Caco-2 (cell line): Measurements from ENCODE around the gene FRS2. TPM values are rescaled to one million over a fixed set of nuclear protein-coding genes. Genes with fewer than 3 reads are reported as not detected.

ENCODE experiments used
- BruUV-seq: library from RNA; stranded (reverse); fragments of 400-500 nt; replicated peaks from 2 replicates; lab custom pipeline; 2021; lab: Mats Ljungman, UMichigan
- CTCF ChIA-PET: fragments of 300-600 bp; sonication (Branson Sonifier 250); formaldehyde crosslinking; loops from one replicate; lab custom pipeline; 2022; ENCODE audit warnings: antibody characterized with exemption; lab: Charles Lee
- POLR2A ChIA-PET: fragments of 300-600 bp; sonication (Branson Sonifier 250); formaldehyde crosslinking; loops from one replicate; lab custom pipeline; 2022; ENCODE audit warnings: antibody characterized with exemption; lab: Charles Lee
- DNase-seq, 2 experiments: peaks; one replicate each; pipeline versions ENCODE4 v3.0.0 to v3.0.0-alpha.2; 2020 to 2022
- H3K27me3 ChIP-seq: replicated peaks from 2 replicates; pipeline ENCODE4 v1.6.0; 2011; ENCODE audit warnings: low read length; ENCODE audit not compliant: control insufficient read depth, insufficient read depth
- H3K36me3 ChIP-seq: 2 replicates; pipeline ENCODE4 v1.5.1; 2011; ENCODE audit warnings: low read length; ENCODE audit not compliant: control insufficient read depth, insufficient read depth
- H3K4me1 ChIP-seq: fragments of 250-450 bp; sonication (Bioruptor Pico); 2 replicates; pipeline ENCODE4 v1.5.1; 2020; ENCODE audit warnings: mild to moderate bottlenecking
- H3K4me3 ChIP-seq: 2 replicates; pipeline ENCODE4 v1.5.1; 2011; ENCODE audit warnings: low read depth, mild to moderate bottlenecking, control low read depth, low read length
- H3K9me3 ChIP-seq: fragments of 250-450 bp; sonication (Bioruptor Pico); 2 replicates; pipeline ENCODE4 v1.5.1; 2020; ENCODE audit warnings: mild to moderate bottlenecking, moderate library complexity
- H3K27ac Mint-ChIP-seq: one replicate; pipeline ENCODE4 v1.8.0; 2022; ENCODE audit warnings: mixed read lengths; ENCODE audit not compliant: unreplicated experiment
- H3K27me3 Mint-ChIP-seq: one replicate; pipeline ENCODE4 v1.8.0; 2022; ENCODE audit warnings: mixed read lengths; ENCODE audit not compliant: insufficient read depth, unreplicated experiment
- H3K36me3 Mint-ChIP-seq: one replicate; pipeline ENCODE4 v1.8.0; 2022; ENCODE audit warnings: mild to moderate bottlenecking, mixed read lengths; ENCODE audit not compliant: insufficient read depth, unreplicated experiment
- H3K4me1 Mint-ChIP-seq: one replicate; pipeline ENCODE4 v1.8.0; 2022; ENCODE audit warnings: low read depth, mixed read lengths; ENCODE audit not compliant: unreplicated experiment
- H3K4me3 Mint-ChIP-seq: one replicate; pipeline ENCODE4 v1.8.0; 2022; ENCODE audit warnings: mild to moderate bottlenecking, moderate library complexity, mixed read lengths; ENCODE audit not compliant: unreplicated experiment
- H3K9me3 Mint-ChIP-seq: one replicate; pipeline ENCODE4 v1.8.0; 2022; ENCODE audit warnings: mixed read lengths; ENCODE audit not compliant: unreplicated experiment
- CTCF ChIP-seq, 2 experiments: fragments of 200-600 bp in 1 of 2; IDR thresholded peaks; 1 replicate in 1 of 2; 2 replicates in 1 of 2; pipeline versions ENCODE4 v1.5.1 to v1.8.0; 2011 to 2022; ENCODE audit warnings: antibody characterized with exemption in 1 of 2, control low read depth in 1 of 2, inconsistent platforms in 1 of 2, low read depth in 1 of 2, low read length in 1 of 2, mild to moderate bottlenecking in 1 of 2, moderate library complexity in 1 of 2; ENCODE audit not compliant: insufficient read depth in 1 of 2, severe bottlenecking in 1 of 2, unreplicated experiment in 1 of 2
- intact Hi-C: fragments of 100-400 bp; cut with micrococcal nuclease; formaldehyde crosslinking; loops from one replicate; pipeline ENCODE4 v1.10.0; 2022; ENCODE audit not compliant: unreplicated experiment
- total RNA-seq: library from RNA; stranded (reverse); gene quantifications from 2 replicates; pipeline ENCODE4 v1.2.3, GENCODE V29; 2022

FRS2 gene
- total RNA-seq, 1 experiment from 2014 or later = 82.3 TPM

- H3K36me3 ChIP-seq = no peaks in the 10 kb centered on the region
- Mint-ChIP-seq H3K4me1 (peaks cover 15% of the 10 kb centered on the region), H3K27me3 (no peaks in the 10 kb centered on the region), H3K9me3 (no peaks in the 10 kb centered on the region), H3K4me3 (no peak overlapping the region), H3K27ac (no peak overlapping the region), H3K36me3 (peaks cover 10% of the 10 kb centered on the region)
- no peak for TF ChIP-seq CTCF (IDR thresholded peaks at IDR 0.05; ENCODE audit: insufficient read depth in 1 of 2, low read depth in 1 of 2, low read length in 1 of 2, severe bottlenecking in 1 of 2, unreplicated experiment in 1 of 2)
- no peaks in the 10 kb centered on the region for H3K9me3 ChIP-seq
- ChIA-PET CTCF (no interaction called here), POLR2A (no interaction called here)
- H3K27me3 ChIP-seq = no peaks in the 10 kb centered on the region
- DNase-seq = no peak
- no peak overlapping the region for H3K4me3 ChIP-seq
- intact Hi-C loops = no loop called here
- peaks cover 35% of the 10 kb centered on the region for H3K4me1 ChIP-seq
- BruUV-seq = no TSS peak
These were observed 10.5 kb downstream of the FRS2 start for GRCh38 chr12:69480698-69481097.

DNA sequence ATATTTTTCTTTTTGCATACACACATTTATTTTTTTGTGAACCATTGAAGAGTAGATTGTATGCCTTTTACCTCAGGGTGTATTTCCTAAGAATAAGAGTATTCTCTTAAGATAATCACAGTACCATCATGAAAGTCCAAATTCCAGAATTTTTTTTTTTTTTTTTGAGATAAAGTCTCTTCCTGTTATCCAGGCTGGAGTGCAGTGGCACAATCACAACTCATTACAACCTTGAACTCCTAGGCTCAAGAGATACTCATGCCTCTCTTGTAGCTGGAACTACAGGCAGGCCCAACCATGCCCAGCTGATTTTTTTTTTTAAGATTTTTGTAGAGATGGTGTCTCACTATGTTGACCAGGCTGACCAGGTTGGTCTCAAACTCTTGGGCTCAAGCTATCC is 10.9 kb downstream of the FRS2 start:
- H3K9me3 ChIP-seq = no peaks in the 10 kb centered on the region
- no peak for DNase-seq
- H3K4me1 ChIP-seq = peaks cover 31% of the 10 kb centered on the region
- BruUV-seq = no TSS peak
- no peaks in the 10 kb centered on the region for H3K27me3 ChIP-seq
- no peaks in the 10 kb centered on the region for H3K36me3 ChIP-seq
- Mint-ChIP-seq H3K36me3 (peaks cover 11% of the 10 kb centered on the region), H3K27ac (no peak overlapping the region), H3K4me1 (peaks cover 11% of the 10 kb centered on the region), H3K4me3 (no peak overlapping the region), H3K9me3 (no peaks in the 10 kb centered on the region), H3K27me3 (no peaks in the 10 kb centered on the region)
- ChIA-PET CTCF (no interaction called here), POLR2A (no interaction called here)
- H3K4me3 ChIP-seq = no peak overlapping the region
- intact Hi-C loops = no loop called here
- no peak for TF ChIP-seq CTCF (IDR thresholded peaks at IDR 0.05; ENCODE audit: insufficient read depth in 1 of 2, low read depth in 1 of 2, low read length in 1 of 2, severe bottlenecking in 1 of 2, unreplicated experiment in 1 of 2)

- ChIA-PET POLR2A (no interaction called here), CTCF (no interaction called here)
- BruUV-seq = no TSS peak
These were observed 13.5 kb downstream of the FRS2 start for GRCh38 chr12:69483700-69484099.

More at GRCh38 chr12:69483700-69484099, 13.5 kb downstream of the FRS2 start:
- no peak for TF ChIP-seq CTCF (IDR thresholded peaks at IDR 0.05; ENCODE audit: insufficient read depth in 1 of 2, low read depth in 1 of 2, low read length in 1 of 2, severe bottlenecking in 1 of 2, unreplicated experiment in 1 of 2)
- Mint-ChIP-seq H3K27me3 (no peaks in the 10 kb centered on the region), H3K4me3 (no peak overlapping the region), H3K4me1 (peaks cover 17% of the 10 kb centered on the region), H3K36me3 (peaks cover 37% of the 10 kb centered on the region), H3K9me3 (no peaks in the 10 kb centered on the region), H3K27ac (no peak overlapping the region)
- H3K4me1 ChIP-seq = peaks cover 34% of the 10 kb centered on the region
- H3K36me3 ChIP-seq = no peaks in the 10 kb centered on the region
- no peaks in the 10 kb centered on the region for H3K9me3 ChIP-seq
- intact Hi-C loops = no loop called here
- H3K27me3 ChIP-seq = no peaks in the 10 kb centered on the region
- H3K4me3 ChIP-seq = no peak overlapping the region
- DNase-seq = no peak
